Measurements from ENCODE around the gene SLC39A11.
"Not testable (repeated sequence)": the region's sequence is repeated elsewhere in the genome, so short reads cannot be mapped to it uniquely, and the experiment has no call there.

SLC39A11 gene

GRCh38 chr17:72775237-72775636 is 317.3 kb downstream of the SLC39A11 start:
- DNase-seq, result no peak

DNA sequence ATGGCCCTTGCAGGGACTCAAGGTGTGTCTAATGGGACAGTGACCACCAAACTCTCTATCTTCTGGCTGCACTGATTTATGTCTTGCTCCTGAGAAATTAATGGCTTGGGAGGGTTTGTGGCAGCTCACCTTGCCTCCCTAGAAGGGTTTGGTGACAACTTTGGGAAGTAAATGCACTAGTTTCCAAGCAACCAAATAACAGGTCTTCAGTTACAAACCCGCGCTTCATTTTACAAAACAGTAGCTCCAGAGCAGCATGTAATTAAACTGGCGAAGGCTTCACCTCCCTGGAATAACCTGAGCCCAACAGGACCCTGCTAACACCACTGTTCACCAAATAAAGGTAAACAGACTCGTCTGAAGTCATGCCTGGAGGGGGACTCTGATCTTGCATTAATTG is 318.3 kb downstream of the SLC39A11 start:
- DNase-seq, result no peak

GRCh38 chr17:72773225-72773624 is 319.3 kb downstream of the SLC39A11 start:
- not testable (repeated sequence) for DNase-seq

DNA sequence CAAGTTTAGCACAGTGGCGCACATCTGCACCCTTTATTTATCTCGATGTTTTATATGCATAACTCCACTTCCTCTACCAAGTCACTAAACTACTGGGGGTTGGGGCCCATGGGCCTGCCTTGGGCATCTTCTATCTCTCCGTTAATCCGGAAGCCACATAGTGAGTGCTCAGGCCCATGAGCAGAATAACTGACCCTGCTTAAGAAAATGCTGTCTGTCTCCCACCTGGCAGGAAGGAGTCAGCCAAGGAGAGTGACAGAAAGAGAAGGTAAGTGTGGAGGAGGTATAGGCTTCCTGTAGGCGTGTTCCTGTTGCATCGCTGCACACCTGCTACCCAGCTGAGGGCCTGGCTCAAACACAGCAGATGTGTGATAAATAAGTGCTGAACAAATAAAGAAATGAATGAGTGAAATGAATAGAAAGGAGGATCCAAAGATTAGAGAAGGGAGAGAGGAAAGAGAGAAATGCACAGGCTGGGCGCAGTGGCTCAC is 320.1 kb downstream of the SLC39A11 start:
- DNase-seq, result no peak

DNA sequence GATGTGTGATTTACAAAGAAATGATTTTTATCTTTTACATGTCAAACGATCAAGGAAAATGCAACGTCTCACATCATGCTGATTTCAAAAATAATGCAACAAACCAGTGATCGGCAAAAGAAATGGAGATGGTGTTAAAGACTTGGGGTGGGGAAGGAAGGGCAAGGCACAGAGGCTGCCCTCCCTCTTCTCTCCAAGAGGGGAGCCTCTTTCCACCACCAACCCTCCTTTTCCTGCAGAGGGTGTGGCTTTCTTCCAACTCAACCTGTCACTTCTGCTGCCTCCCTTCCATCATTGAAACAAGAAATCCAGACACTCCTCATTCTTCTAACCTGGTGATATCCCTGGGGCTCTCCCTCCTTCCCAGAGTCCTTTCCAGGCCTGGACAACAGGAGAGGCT is 320.8 kb downstream of the SLC39A11 start:
- DNase-seq, result no peak

DNA sequence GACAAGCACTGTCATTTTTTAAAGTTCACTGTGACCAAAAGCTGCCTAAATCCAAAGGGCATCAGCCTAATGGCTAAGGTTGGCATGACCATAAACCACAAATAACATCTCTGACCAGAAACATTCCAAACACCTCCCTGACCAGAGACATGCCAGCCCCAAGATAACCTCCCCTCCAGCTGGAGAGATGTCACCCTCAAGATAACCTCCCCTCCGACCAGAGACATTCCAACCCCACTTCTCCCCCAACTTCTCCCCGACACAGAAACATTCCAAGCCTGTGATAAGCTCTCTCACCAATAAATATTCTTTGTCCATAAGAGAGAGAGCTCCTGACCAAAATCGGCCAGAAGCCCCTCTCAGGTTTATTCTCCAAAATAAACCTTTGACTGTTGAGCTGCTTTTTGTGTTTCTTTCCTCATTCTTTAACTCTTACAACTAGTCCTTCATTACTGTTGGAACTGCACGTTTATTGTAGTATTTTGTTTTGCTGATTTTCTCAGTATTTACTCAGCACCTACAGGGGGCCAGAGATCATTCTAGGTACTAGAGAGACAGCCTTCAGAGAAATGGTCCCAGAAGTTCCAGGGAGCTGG is 325.6 kb downstream of the SLC39A11 start:
- DNase-seq, result no peak

DNA sequence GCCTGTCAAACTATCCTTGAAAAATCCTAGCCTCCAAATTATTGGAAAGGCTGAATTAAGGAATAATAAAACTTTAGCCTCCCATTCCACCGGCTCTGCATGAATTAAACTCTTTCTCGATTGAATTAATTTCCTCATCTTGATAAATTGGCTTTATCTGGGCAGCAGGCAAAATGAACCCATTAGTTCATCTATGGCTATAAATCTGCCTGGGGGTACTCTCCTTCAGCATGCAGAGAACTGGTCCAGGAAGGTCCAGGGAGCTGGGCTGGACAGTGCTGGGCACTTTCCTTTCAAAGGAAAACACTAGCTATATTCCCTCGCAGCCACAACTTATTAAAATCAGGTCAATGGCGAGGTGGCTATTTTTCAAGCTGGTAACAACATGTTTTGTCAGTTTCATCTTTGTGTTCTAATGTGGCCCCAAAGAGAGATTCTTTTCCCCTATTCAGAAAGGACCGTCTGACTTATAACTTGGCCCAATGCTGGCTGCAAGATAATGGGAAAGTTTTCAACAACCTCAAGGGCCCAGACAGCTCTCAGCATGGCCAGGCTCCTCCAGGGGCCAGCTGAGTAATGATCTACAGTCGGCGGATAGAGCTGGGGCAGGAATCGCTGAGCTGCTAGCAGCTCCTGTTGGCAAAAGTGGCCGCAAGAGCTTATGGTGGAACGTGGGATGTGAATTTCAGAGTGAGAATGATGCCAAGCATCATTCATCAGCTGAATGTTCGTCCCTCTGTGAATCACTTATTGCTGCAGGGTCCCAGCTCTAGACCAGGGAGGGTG is 326.9 kb downstream of the SLC39A11 start:
- no peak for DNase-seq

DNA sequence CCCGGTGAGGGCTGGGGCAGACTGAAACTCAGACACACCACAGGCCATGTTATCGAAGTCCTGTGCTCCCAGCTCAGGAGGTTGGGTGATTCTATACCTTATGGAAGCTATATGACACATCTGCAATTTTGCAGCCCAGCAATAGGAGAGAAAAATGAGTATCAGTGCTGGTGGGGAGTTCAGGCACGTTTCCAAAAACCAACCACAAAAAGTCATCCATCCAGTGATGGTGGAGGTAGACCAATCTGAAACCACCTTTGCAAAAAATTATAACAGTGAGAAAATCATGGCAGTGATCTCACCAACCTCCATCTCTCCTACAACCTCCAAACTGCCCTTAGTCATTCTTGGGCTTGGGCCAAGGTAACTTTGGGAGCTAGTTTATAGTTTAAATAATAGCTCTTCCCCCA is 327.9 kb downstream of the SLC39A11 start:
- no peak for DNase-seq

DNA sequence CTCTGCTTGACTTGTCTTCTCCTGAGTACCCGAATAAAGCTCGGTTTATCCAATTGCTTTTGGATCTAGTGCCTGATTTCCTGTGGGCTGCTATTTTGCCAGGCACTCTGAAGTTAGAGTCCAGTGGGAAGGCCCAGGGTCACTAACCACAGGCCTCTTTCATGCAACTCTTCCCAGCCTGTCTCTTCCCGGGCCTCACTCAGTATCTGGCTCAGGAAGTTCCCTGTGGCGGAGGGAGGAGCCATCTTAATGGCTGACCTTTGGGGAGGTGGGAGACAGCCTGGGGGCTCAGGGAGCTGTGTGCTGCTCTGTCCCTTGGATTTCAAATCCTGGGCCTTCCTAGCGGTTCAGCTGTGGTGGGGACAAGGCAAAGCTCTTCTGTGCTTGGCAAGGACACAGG is 328.5 kb downstream of the SLC39A11 start:
- no peak for DNase-seq

DNA sequence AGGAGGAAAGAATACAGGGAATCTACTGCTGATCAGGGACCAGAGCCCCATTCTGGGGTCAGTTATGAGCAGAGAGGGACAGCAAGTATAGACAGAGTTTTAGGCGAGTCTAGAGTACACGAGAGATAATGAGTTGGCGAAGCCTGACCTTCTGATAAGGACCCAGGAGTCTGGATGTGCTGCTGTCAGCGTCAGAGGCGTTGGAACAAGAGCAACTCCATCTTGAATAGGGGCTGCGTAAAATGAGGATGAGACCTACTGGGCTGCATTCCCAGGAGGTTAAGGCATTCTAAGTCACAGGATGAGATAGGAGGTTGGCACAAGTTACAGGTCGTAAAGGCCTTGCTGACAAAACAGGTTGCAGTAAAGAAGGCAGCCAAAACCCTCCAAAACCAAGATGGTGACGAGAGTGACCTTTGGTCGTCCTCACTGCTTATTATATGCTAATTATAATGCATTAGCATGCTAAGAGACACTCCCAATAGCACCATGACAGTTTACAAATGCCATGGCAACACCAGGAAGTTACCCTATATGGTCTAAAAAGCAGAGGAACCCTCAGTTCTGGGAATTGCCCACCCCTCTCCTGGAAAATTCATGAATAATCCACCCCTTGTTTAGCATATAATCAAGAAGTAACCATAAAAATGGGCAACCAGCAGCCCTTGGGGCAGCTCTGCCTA is 330.5 kb downstream of the SLC39A11 start:
- not testable (repeated sequence) for DNase-seq

- DNase-seq, result no peak
Measured at GRCh38 chr17:72761431-72761830, 331.1 kb downstream of the SLC39A11 start.

- DNase-seq, result no peak
Measured at GRCh38 chr17:72760368-72760767, 332.1 kb downstream of the SLC39A11 start.

DNA sequence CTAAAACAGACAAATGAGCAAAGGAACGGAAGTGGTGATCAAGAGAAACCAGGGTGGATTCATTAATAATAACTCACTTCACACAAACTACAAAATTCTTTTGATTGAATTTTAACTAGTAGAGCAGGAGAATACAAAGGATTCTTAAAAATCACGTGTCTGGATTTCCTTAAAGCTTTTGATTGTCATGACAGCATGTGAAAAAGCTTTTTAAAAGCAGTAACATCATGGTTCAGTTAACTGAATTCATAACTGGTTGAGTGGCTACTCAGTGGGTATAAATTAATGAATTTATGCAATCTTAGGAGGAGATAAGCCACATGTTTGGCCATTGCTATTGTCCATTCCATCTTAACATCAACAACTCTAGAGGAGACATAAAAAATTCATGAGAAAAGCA is 333.2 kb downstream of the SLC39A11 start:
- DNase-seq, result no peak

- DNase-seq, result no peak
Measured at GRCh38 chr17:72756256-72756655, 336.2 kb downstream of the SLC39A11 start.

- DNase-seq, result no peak
Measured at GRCh38 chr17:72754513-72754912, 338.0 kb downstream of the SLC39A11 start.

DNA sequence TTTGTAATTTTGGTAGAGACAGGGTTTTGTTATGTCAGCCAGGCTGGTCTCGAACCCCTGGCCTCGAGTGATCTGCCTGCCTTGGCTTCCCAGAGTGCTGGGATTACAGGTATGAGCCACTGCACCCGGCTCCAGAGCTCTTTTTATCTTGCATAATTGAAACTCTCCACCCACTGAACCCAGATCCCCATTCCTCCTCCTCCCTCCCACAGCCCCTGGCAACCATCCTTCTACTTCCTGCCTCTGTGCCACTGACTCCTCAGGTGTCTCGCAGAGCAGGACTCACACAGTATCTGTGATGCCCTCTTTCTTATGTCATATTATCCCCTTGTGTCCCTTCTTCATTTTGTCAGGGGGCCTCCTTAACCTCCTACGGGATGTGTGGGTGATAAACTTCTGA is 340.7 kb downstream of the SLC39A11 start:
- DNase-seq, result no peak

DNA sequence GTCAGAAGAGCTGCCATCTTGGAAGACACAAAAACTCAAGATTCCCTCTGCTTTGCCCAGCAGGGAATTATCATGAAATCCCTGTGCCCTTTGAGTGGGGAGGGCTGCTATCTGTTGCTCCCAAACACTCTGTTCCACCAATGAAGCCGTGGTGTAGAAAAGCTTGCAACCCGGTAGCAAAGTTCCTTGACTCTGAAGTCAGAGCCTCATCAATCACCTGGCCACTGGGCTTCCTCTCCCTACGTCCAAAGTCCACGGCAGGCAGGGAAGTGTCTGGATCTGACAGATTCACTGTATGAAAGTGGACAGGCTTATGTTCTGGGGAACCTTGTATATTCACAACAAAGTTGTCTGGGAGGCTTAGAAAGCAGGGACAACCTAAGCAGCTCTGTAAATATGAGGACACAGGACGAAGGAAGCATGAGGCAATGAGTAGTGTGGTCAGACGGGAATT is 343.3 kb downstream of the SLC39A11 start:
- no peak for DNase-seq

- no peak for DNase-seq
Measured at GRCh38 chr17:72747501-72747900, 345.0 kb downstream of the SLC39A11 start.

GRCh38 chr17:72745241-72745640 is 347.2 kb downstream of the SLC39A11 start:
- no peak for DNase-seq

- DNase-seq, result no peak
Measured at GRCh38 chr17:72743037-72743467, 349.4 kb downstream of the SLC39A11 start.

DNA sequence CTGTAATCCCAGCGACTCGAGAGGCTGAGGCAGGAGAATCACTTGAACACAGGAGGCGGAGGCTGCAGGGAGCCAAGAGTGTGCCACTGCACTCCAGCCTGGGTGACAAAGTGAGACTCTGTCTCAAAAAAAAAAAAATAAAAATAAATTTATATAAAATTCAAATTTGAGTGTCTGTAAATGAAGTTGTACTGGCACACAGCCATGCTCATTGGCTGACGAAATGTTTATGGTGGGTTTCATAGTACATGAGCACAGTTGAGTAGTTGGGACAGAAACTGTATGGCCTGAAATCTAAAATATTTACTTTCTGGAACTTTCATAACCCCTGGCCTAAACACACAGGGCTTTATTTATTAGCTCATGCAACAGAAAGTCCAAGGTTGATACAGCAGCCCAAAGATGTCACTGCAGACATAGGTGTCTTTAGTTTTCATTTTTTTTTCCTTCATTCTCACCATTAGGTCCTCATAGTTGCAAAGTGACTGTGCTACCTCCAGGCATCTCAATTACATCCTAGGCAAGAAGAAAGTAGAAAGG is 355.3 kb downstream of the SLC39A11 start:
- no peak for DNase-seq

DNA sequence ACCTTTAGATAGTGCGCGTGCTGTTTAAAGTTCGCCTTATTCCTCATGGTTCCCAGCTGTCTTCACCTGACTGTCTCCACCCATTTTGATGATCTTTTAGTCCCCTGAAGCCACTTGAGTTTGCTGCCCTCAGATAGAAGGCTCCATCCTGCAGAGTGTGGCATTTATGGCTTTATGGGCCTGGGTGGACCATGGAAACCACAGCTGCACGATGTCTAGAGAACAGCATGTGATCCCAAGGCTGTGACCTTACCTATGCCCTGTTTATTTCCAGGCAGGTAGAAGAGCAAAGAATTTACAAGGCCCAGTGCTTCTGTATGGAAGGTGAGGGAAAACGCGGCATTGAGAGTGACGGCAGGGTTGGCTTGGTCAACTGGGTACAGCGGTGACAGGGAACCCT is 356.9 kb downstream of the SLC39A11 start:
- no peak for DNase-seq

GRCh38 chr17:72735048-72735447 is 357.4 kb downstream of the SLC39A11 start:
- no peak for DNase-seq

- DNase-seq, result no peak
Measured at GRCh38 chr17:72734613-72735012, 357.9 kb downstream of the SLC39A11 start.
